Measurements from ENCODE around the gene CXCL17. TPM values are rescaled to one million over a fixed set of nuclear protein-coding genes. Genes with fewer than 3 reads are reported as not detected.

The CXCL17 gene
- total RNA-seq, 1 donor from 2014 or later = not detected

DNA sequence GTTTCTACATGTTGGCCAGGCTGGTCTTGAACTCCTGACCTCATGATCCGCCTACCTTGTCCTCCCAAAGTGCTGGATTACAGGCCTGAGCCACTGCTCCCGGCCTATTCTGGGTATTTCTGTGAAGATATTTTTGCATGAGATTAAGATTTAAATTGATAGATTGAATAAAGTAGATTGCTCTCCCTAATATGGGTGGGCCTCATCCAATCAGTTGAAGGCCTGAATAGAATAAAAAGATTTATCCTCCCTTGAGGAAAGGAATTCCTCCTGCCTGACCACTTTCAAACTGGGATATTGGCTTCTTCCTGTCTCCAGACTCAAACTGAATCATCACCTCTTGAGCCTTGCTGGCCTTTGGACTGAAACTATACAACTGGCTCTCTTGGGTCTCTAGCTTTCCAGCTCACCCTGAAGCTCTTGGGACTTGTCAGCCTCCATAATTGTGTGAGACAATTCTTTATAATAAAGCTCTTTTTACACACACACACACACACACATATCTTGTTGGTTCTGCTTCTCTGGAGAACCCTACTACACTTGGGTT lies 36.1 kb upstream of the CXCL17 start:
- TF ChIP-seq, protein P1, sequence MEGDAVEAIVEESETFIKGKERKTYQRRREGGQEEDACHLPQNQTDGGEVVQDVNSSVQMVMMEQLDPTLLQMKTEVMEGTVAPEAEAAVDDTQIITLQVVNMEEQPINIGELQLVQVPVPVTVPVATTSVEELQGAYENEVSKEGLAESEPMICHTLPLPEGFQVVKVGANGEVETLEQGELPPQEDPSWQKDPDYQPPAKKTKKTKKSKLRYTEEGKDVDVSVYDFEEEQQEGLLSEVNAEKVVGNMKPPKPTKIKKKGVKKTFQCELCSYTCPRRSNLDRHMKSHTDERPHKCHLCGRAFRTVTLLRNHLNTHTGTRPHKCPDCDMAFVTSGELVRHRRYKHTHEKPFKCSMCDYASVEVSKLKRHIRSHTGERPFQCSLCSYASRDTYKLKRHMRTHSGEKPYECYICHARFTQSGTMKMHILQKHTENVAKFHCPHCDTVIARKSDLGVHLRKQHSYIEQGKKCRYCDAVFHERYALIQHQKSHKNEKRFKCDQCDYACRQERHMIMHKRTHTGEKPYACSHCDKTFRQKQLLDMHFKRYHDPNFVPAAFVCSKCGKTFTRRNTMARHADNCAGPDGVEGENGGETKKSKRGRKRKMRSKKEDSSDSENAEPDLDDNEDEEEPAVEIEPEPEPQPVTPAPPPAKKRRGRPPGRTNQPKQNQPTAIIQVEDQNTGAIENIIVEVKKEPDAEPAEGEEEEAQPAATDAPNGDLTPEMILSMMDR (conservative IDR thresholded peaks at IDR 0.05; ENCODE audit: low read depth, low read length) = no peak
- H3K4me3 ChIP-seq (ENCODE audit: low read depth, low read length) = no peak overlapping the region
- no peak for DNase-seq (ENCODE audit: low read depth)

DNA sequence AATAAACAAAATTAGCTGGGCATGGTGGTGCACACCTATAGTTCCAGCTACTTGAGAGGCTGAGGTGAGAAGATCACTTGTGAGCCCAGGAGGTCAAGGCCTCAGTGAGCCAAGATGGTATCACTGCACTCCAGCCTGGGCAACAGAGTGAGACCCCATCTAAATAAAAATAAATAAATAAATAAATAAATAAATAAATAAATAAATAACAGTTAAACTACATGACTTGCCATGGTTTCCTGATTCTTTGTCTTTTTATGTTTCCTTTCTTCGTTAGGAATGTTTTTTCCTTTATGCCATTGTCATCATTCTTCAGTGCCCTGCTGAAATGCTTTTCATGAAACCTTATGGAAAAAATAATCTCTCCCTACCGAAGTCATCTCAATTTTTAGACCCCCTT lies 35.2 kb upstream of the CXCL17 start:
- no peak for DNase-seq (ENCODE audit: low read depth)
- no peak overlapping the region for H3K4me3 ChIP-seq (ENCODE audit: low read depth, low read length)
- TF ChIP-seq, protein P1 (conservative IDR thresholded peaks at IDR 0.05; ENCODE audit: low read depth, low read length) = no peak

DNA sequence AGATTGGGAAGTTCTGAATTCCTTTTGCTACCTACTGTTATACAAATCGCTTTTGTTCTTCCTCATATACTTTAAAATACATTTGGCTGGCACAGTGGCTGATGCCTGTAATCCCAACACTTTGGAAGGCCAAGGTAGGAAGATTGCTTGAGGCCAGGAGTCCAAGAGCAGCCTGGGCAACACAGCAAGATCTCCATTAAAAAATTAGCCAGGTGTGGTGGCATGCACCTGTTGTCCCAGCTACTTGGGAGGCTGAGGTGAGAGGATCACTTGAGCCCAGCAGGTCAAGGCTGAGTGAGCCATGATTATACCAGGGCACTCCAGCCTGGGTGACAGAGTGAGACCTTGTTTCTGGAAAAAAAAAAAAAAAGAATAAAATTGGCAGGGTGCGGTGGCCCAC lies 34.4 kb upstream of the CXCL17 start:
- TF ChIP-seq, protein P1 (conservative IDR thresholded peaks at IDR 0.05; ENCODE audit: low read depth, low read length) = no peak
- DNase-seq (ENCODE audit: low read depth) = no peak
- no peak overlapping the region for H3K4me3 ChIP-seq (ENCODE audit: low read depth, low read length)

DNA sequence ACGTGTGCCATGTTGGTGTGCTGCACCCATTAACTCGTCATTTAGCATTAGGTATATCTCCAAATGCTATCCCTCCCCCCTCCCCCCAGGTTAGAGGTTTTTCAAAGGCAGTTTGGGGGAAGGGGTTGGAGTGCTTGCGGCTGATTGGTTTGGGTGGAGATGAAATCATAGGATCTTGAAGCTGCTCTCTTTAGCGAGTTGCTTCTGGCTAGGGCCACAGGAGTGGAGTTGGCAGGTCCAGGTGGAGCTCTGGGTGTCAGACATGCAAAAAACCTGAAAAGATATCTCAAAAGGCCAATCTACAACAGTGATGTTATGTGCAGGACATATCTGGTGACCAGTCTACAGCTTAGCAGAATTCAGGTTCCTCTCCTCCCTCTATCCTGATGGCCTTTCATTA lies 32.6 kb upstream of the CXCL17 start:
- no peak overlapping the region for H3K4me3 ChIP-seq (ENCODE audit: low read depth, low read length)
- TF ChIP-seq, protein P1 (conservative IDR thresholded peaks at IDR 0.05; ENCODE audit: low read depth, low read length) = no peak
- DNase-seq (ENCODE audit: low read depth) = no peak

DNA sequence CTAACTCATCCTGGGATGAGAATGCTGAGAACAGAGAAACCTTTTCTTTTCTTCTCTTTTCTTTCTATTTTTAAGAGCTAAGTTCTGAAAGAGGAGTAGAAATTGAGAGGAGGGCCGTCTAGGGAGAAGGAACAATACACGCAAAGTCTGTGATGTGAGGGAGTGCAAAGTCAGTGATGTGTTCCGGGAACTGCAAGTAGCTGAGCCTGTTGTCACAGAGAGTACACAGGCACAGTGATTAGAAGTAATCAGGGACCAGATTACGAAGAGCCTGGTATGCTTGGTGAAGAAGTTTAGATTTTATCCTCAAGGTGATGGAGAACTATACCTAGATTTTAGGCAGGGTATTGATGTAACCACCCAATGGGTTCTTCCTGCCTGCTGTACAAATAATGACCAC lies 32.0 kb upstream of the CXCL17 start:
- H3K4me3 ChIP-seq (ENCODE audit: low read depth, low read length) = no peak overlapping the region
- DNase-seq (ENCODE audit: low read depth) = no peak
- TF ChIP-seq, protein P1 (conservative IDR thresholded peaks at IDR 0.05; ENCODE audit: low read depth, low read length) = no peak

DNA sequence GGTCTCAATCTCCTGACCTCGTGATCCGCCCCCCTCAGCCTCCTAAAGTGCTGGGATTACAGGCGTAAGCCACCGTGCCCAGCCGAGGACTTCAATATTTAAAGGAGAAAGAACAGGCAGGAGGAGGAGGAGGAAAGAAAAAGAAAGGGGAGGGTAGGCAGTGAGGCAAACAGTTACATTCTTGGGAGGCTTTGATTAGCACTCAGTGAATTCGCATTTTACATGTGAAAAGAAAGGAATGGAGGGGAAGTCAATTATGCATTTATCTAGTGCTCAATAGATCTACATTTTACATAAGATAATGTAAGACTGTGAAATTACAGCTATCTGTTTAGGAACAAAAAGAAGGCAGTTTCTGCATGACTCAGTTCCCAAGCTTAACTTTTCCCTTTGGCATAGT lies 30.9 kb upstream of the CXCL17 start:
- no peak overlapping the region for H3K4me3 ChIP-seq (ENCODE audit: low read depth, low read length)
- TF ChIP-seq, protein P1 (conservative IDR thresholded peaks at IDR 0.05; ENCODE audit: low read depth, low read length) = no peak

DNA sequence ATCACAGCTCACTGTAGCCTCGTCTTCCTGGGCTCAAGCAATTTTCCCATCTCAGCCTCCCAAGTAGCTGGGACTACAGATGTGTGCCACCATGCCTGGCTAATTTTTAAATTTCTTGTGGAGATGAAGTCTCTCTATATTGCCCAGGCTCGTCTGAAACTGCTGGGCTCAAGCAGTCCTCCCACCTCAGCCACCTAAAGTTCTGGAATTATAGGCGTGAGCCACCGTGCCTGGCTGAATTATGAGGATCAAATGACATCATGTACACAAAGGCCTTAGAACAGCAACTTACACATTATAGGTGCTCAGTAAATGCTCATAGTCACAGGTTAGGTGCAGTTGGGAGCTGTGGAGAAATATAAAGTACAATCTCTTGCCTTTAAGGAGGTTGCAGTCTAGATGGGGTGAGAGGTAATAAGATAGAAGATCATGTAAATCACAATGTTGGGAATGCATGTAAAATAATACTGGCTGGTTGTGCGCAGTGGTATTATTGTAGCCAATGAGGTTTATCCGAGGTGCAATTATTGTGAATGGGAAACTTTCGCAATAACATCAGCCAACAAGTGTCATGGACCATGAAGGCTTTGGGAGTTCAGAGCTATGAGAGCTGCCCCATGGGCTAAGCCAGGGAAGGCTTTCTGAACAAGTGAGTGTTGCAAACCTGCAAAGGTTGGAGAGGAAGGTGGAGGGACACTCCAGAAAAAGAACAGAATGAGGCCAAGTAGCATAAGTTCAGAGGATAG lies 29.8 kb upstream of the CXCL17 start:
- H3K4me3 ChIP-seq (ENCODE audit: low read depth, low read length) = no peak overlapping the region
- TF ChIP-seq, protein P1 (conservative IDR thresholded peaks at IDR 0.05; ENCODE audit: low read depth, low read length) = no peak
- DNase-seq (ENCODE audit: low read depth) = no peak

More for the DNA sequence above, 30.9 kb upstream of the CXCL17 start:
- no peak for DNase-seq (ENCODE audit: low read depth)

Data from epithelial cell of proximal tubule (primary cell).